HepG2 (cell line): ENCODE data around the gene IL32. TPM values are rescaled to one million over a fixed set of nuclear protein-coding genes. Genes with fewer than 3 reads are reported as not detected.

ENCODE experiments used
- ATAC-seq: fragments of 200-7000 bp; cut with Tn5 transposase; 3 replicates; pipeline ENCODE4 v1.9.1; 2020; ENCODE audit warnings: mild to moderate bottlenecking, moderate library complexity
- BruUV-seq: library from RNA; stranded (reverse); fragments of 400-500 nt; replicated peaks from 2 replicates; lab custom pipeline; 2021; lab: Mats Ljungman, UMichigan
- CTCF ChIA-PET: fragments of 300-600 bp; formaldehyde crosslinking; extraction: SDS; loops from one replicate; lab custom pipeline; 2021; ENCODE audit warnings: low total read pairs, inconsistent platforms, low intra/inter-chr PET ratio; lab: Yijun Ruan, JAX
- POLR2A ChIA-PET: fragments of 350-600 bp; sonication (Branson Sonifier 250); formaldehyde crosslinking; loops from one replicate; lab custom pipeline; 2020; ENCODE audit warnings: antibody characterized with exemption, inconsistent platforms; lab: Yijun Ruan, JAX
- DNase-seq: peaks from one replicate; pipeline ENCODE4 v3.0.0-alpha.2; 2015; ENCODE audit warnings: low spot score
- FAIRE-seq: peaks from 3 replicates; lab custom pipeline; 2011; peaks lifted over from hg19 to GRCh38; lab: Jason Lieb, UNC
- H2AFZ ChIP-seq: one replicate; pipeline ENCODE4 v1.6.1; 2011; ENCODE audit warnings: low read length, inconsistent platforms
- H3K27ac ChIP-seq: fragments of 300-600 bp; 3 replicates; pipeline ENCODE4 v1.8.0; 2011; ENCODE audit warnings: mixed run types, mild to moderate bottlenecking, mixed read lengths, low read length, inconsistent platforms; ENCODE audit not compliant: insufficient read depth; ENCODE audit errors: extremely low read length
- H3K27me3 ChIP-seq, 2 experiments: fragments of 200-600 bp in 1 of 2; 2 replicates in 1 of 2; 3 replicates in 1 of 2; pipeline versions ENCODE4 v1.6.0 to v1.8.0; 2011; ENCODE audit warnings: low read length in 2 of 2, mild to moderate bottlenecking in 2 of 2, moderate library complexity in 2 of 2, inconsistent platforms in 1 of 2; ENCODE audit not compliant: insufficient read depth in 2 of 2, control insufficient read depth in 1 of 2
- H3K36me3 ChIP-seq, 2 experiments: fragments of 200-600 bp in 1 of 2; replicated peaks in 1 of 2; 2 replicates in 1 of 2; 3 replicates in 1 of 2; pipeline versions ENCODE4 v1.5.1 to v1.8.0; 2011; ENCODE audit warnings: low read length in 2 of 2, inconsistent platforms in 1 of 2; ENCODE audit not compliant: insufficient read depth in 2 of 2, control insufficient read depth in 1 of 2
- H3K4me1 ChIP-seq: 2 replicates; pipeline ENCODE4 v1.5.1; 2012; ENCODE audit warnings: low read length, inconsistent platforms; ENCODE audit not compliant: insufficient read depth
- H3K4me2 ChIP-seq: 2 replicates; pipeline ENCODE4 v1.6.0; 2011; ENCODE audit warnings: low read depth, low read length, inconsistent platforms
- H3K4me3 ChIP-seq, 3 experiments: fragments of 200-600 bp in 1 of 3; sonication (generic), shearing (Covaris generic) in 1 of 3; replicated peaks in 1 of 3; 2 replicates each; pipeline ENCODE4 v1.5.1; 2011 to 2016; ENCODE audit warnings: low read length in 3 of 3, inconsistent platforms in 2 of 3, low read depth in 2 of 3, mild to moderate bottlenecking in 2 of 3, control low read depth in 1 of 3, mixed read lengths in 1 of 3; ENCODE audit not compliant: insufficient read depth in 1 of 3
- H3K79me2 ChIP-seq: one replicate; pipeline ENCODE4 v1.6.1; 2011; ENCODE audit warnings: low read length, inconsistent platforms; ENCODE audit not compliant: insufficient read depth
- H3K9ac ChIP-seq: 2 replicates; pipeline ENCODE4 v1.6.0; 2011; ENCODE audit warnings: mild to moderate bottlenecking, low read depth, low read length, inconsistent platforms; ENCODE audit not compliant: insufficient read depth
- H3K9me3 ChIP-seq: 2 replicates; pipeline ENCODE4 v1.5.1; 2012; ENCODE audit warnings: mild to moderate bottlenecking, low read length
- H4K20me1 ChIP-seq: 2 replicates; pipeline ENCODE4 v1.6.0; 2011; ENCODE audit warnings: inconsistent platforms, mild to moderate bottlenecking, low read length, moderate library complexity; ENCODE audit not compliant: insufficient read depth
- AGO2 ChIP-seq: fragments of 200-400 bp; formaldehyde crosslinking; optimal IDR thresholded peaks from 2 replicates; pipeline ENCODE3; 2017; ENCODE audit warnings: mild to moderate bottlenecking, low read depth, low read length, moderate library complexity
- MXD3 ChIP-seq: IDR thresholded peaks from 2 replicates; pipeline ENCODE4 v1.6.1; 2016; ENCODE audit warnings: mild to moderate bottlenecking, missing biosample characterization, missing genetic modification reagents
- NFAT5 ChIP-seq: sonication (generic); formaldehyde crosslinking; IDR thresholded peaks from 2 replicates; pipeline ENCODE4 v1.4.0; 2020; ENCODE audit warnings: missing genetic modification reagents
- REST ChIP-seq, 2 experiments: IDR thresholded peaks; 2 replicates each; pipeline ENCODE4 v1.6.1; 2011 to 2012; ENCODE audit warnings: low read length in 2 of 2, borderline replicate concordance in 1 of 2, low read depth in 1 of 2, mild to moderate bottlenecking in 1 of 2, moderate library complexity in 1 of 2
- SALL2 ChIP-seq: sonication (generic); formaldehyde crosslinking; IDR thresholded peaks from 2 replicates; pipeline ENCODE4 v1.8.1; 2023; ENCODE audit warnings: mild to moderate bottlenecking, missing genetic modification reagents, inconsistent platforms
- TFDP1 ChIP-seq: IDR thresholded peaks from 2 replicates; pipeline ENCODE4 v1.6.1; 2016; ENCODE audit warnings: missing compliant biosample characterization, missing genetic modification reagents, borderline replicate concordance
- YEATS4 ChIP-seq: sonication (generic); formaldehyde crosslinking; IDR thresholded peaks from 2 replicates; pipeline ENCODE4 v1.4.0; 2020; ENCODE audit warnings: missing genetic modification reagents, borderline replicate concordance
- ZMYM4 ChIP-seq: sonication (generic); formaldehyde crosslinking; IDR thresholded peaks from 2 replicates; pipeline ENCODE4 v1.8.1; 2023; ENCODE audit warnings: mild to moderate bottlenecking, missing genetic modification reagents
- ZNF546 ChIP-seq: sonication (generic); formaldehyde crosslinking; conservative IDR thresholded peaks from 2 replicates; pipeline ENCODE4 v1.8.1; 2023; ENCODE audit warnings: mild to moderate bottlenecking, missing genetic modification reagents
- WGBS: methylation state at CpG from one replicate; pipeline ENCODE4 v1.1.6; 2017; ENCODE audit warnings: low lambda C conversion rate; 5-methylcytosine and 5-hydroxymethylcytosine counted together
- in situ Hi-C: cut with HindIII; loops from 2 replicates; pipeline ENCODE4 v1.10.0; 2017; ENCODE audit warnings: low pct_unique_long_range_greater_than_20kb; ENCODE audit not compliant: extremely low pct_ligation_motif_present
- intact Hi-C: fragments of 100-400 bp; cut with micrococcal nuclease; formaldehyde crosslinking; loops from one replicate; pipeline ENCODE4 v1.10.0; 2022; ENCODE audit not compliant: unreplicated experiment
- polyA plus RNA-seq, 8 experiments: library from polyadenylated mRNA; depleted of rRNA in 3 of 8; stranded (reverse) in 7 of 8; unstranded in 1 of 8; fragments of >200 nt; fragmentation: Illumina TruSeq in 4 of 8; extraction: Trizol in 4 of 8; gene quantifications; 2 replicates each; pipeline versions ENCODE4 v1.2.1 to v1.2.3, GENCODE V29; 2011 to 2016; ENCODE audit warnings: low read depth in 4 of 8, missing spikeins in 1 of 8, mixed read lengths in 1 of 8; ENCODE audit not compliant: insufficient read depth in 1 of 8
- total RNA-seq, 5 experiments: library from RNA; depleted of rRNA; stranded (reverse); fragments of >200 nt; fragmentation: Illumina TruSeq; extraction: Trizol; gene quantifications; 2 replicates each; pipeline ENCODE4 v1.2.3, GENCODE V29; 2016; ENCODE audit warnings: low read depth in 1 of 5

IL32 gene
- total and polyA plus RNA-seq, 2 of the 13 experiments (the other 11 are each of a cell fraction or from before 2014, with no cell fraction given): 115 to 165 TPM

- WGBS: 0% methylated on average over 5 of the region's 49 CpGs
- H3K9me3 ChIP-seq: no peaks in the 10 kb centered on the region
- H2AFZ ChIP-seq: no peak within 1 kb of the TSS
- FAIRE-seq (no peak), DNase-seq (peak; percentile 66), ATAC-seq (peak; percentile 23)
- intact Hi-C loops (no loop called here), in situ Hi-C loops (no loop called here)
- H3K36me3 ChIP-seq: peaks cover under 1% of the 10 kb centered on the region in 2 experiments; a peak in 4 of 5 replicates
- no peaks in the 10 kb centered on the region; a peak in 2 of 5 replicates for H3K27me3 ChIP-seq
- ChIA-PET CTCF (interaction anchor here (0.8 to 0.9 kb wide), 2 partner anchors 14 to 17 kb away, joined by 3 to 4 read pairs; no protein-coding TSS in a partner anchor), POLR2A (interaction anchor here (0.9 to 18.8 kb wide), 19 partner anchors 8 to 865 kb away, joined by 3 to 750 read pairs (median 6); partner anchors contain the start of genes CLDN9, IL32, PAQR4 and PKMYT1)
- H3K4me3 ChIP-seq: peak within 1 kb of the TSS; percentile 65 to 93 (median 76)
- H4K20me1 ChIP-seq: peaks cover 26% of the 10 kb centered on the region; the same call in 1 of the 2 replicates
- H3K79me2 ChIP-seq: peaks cover 5% of the 10 kb centered on the region
- peak within 1 kb of the TSS; percentile 85 for H3K4me2 ChIP-seq
- H3K27ac ChIP-seq: peak within 1 kb of the TSS; percentile 93
- no TSS peak for BruUV-seq
- peak within 1 kb of the TSS; percentile 99 for H3K9ac ChIP-seq
- H3K4me1 ChIP-seq: peaks cover 70% of the 10 kb centered on the region
- peak; percentile 52; the same call in 1 of the 2 replicates for TF ChIP-seq MXD3
- 0 out of 2 replicates have a peak, but pooled peaks have one; percentile 14 for TF ChIP-seq ZMYM4 (CRISPR knock-in tag)
- peak in 1 of 2 experiments; percentile 40; a peak in 1 of 4 replicates for TF ChIP-seq REST (IDR thresholded peaks at IDR 0.05; ENCODE audit: borderline replicate concordance in 1 of 2, low read depth in 1 of 2, low read length in 2 of 2)
- TF ChIP-seq YEATS4: peak; percentile 36
- TF ChIP-seq AGO2: peak; percentile 89
- TF ChIP-seq ZNF546 (CRISPR knock-in tag): peak; percentile 42; the same call in 1 of the 2 replicates
- peak; percentile 55; the same call in 1 of the 2 replicates for TF ChIP-seq SALL2 (CRISPR knock-in tag)
- TF ChIP-seq TFDP1 (CRISPR knock-in tag): peak; percentile 9; the same call in 1 of the 2 replicates
- TF ChIP-seq NFAT5 (CRISPR knock-in tag): 0 out of 2 replicates have a peak, but pooled peaks have one; percentile 35
These were observed 45.2 kb upstream of the IL32 start, which contains the start of gene TNFRSF12A for GRCh38 chr16:3020247-3020603. TSS of gene TNFRSF12A (plus strand) at chr16:3020368. CDS start at chr16:3020398, 30 bp downstream.
